ENCODE measurements around the gene CCDC88C. TPM values are rescaled to one million over a fixed set of nuclear protein-coding genes. Genes with fewer than 3 reads are reported as not detected.

The CCDC88C gene
- total RNA-seq, 1 donor from 2014 or later, result 44.6 TPM

- H3K4me1 Mint-ChIP-seq, result no peaks in the 10 kb centered on the region
- no peaks in the 10 kb centered on the region for H3K27me3 Mint-ChIP-seq (ENCODE audit: low read depth)
- DNase-seq (ENCODE audit: low read depth, low spot score), result no peak
- no peak for TF ChIP-seq CTCF (conservative IDR thresholded peaks at IDR 0.05)
- H3K9me3 Mint-ChIP-seq, result no peaks in the 10 kb centered on the region
- peaks cover 24% of the 10 kb centered on the region for H3K36me3 Mint-ChIP-seq (ENCODE audit: low read depth)
- no peak overlapping the region for H3K4me3 Mint-ChIP-seq
- no peak overlapping the region for H3K27ac Mint-ChIP-seq (ENCODE audit: unreplicated experiment)
Observed at GRCh38 chr14:91294153-91294552, 123.5 kb downstream of the CCDC88C start.

- no peaks in the 10 kb centered on the region for H3K4me1 Mint-ChIP-seq
- no peaks in the 10 kb centered on the region for H3K27me3 Mint-ChIP-seq (ENCODE audit: low read depth)
- peaks cover 20% of the 10 kb centered on the region for H3K36me3 Mint-ChIP-seq (ENCODE audit: low read depth)
- TF ChIP-seq CTCF (conservative IDR thresholded peaks at IDR 0.05), result no peak
- DNase-seq (ENCODE audit: low read depth, low spot score), result no peak
- no peak overlapping the region for H3K4me3 Mint-ChIP-seq
- H3K9me3 Mint-ChIP-seq, result no peaks in the 10 kb centered on the region
- peak overlapping the region; percentile 29 for H3K27ac Mint-ChIP-seq (ENCODE audit: unreplicated experiment)
Observed at GRCh38 chr14:91293281-91293680, 124.3 kb downstream of the CCDC88C start.

- H3K27ac Mint-ChIP-seq (ENCODE audit: unreplicated experiment), result no peak overlapping the region
- DNase-seq (ENCODE audit: low read depth, low spot score), result no peak
- H3K4me1 Mint-ChIP-seq, result no peaks in the 10 kb centered on the region
- H3K9me3 Mint-ChIP-seq, result no peaks in the 10 kb centered on the region
- no peak for TF ChIP-seq CTCF (conservative IDR thresholded peaks at IDR 0.05)
- peaks cover 20% of the 10 kb centered on the region for H3K36me3 Mint-ChIP-seq (ENCODE audit: low read depth)
- no peak overlapping the region for H3K4me3 Mint-ChIP-seq
- H3K27me3 Mint-ChIP-seq (ENCODE audit: low read depth), result no peaks in the 10 kb centered on the region
Observed at GRCh38 chr14:91292491-91292890, 125.1 kb downstream of the CCDC88C start.

- H3K27ac Mint-ChIP-seq (ENCODE audit: unreplicated experiment), result no peak overlapping the region
- H3K36me3 Mint-ChIP-seq (ENCODE audit: low read depth), result peaks cover 20% of the 10 kb centered on the region
- H3K9me3 Mint-ChIP-seq, result no peaks in the 10 kb centered on the region
Observed at GRCh38 chr14:91291786-91292405, 125.7 kb downstream of the CCDC88C start.

GRCh38 chr14:91290986-91291385, 126.6 kb downstream of the CCDC88C start:
- H3K4me1 Mint-ChIP-seq, result no peaks in the 10 kb centered on the region
- H3K27me3 Mint-ChIP-seq (ENCODE audit: low read depth), result no peaks in the 10 kb centered on the region
- no peaks in the 10 kb centered on the region for H3K9me3 Mint-ChIP-seq
- no peak overlapping the region for H3K27ac Mint-ChIP-seq (ENCODE audit: unreplicated experiment)
- H3K4me3 Mint-ChIP-seq, result no peak overlapping the region
- TF ChIP-seq CTCF (conservative IDR thresholded peaks at IDR 0.05), result no peak
- no peak for DNase-seq (ENCODE audit: low read depth, low spot score)
- peaks cover 15% of the 10 kb centered on the region for H3K36me3 Mint-ChIP-seq (ENCODE audit: low read depth)

More at GRCh38 chr14:91291786-91292405, 125.7 kb downstream of the CCDC88C start:
- DNase-seq (ENCODE audit: low read depth, low spot score), result no peak
- Mint-ChIP-seq H3K4me3 (no peak overlapping the region), H3K4me1 (no peaks in the 10 kb centered on the region), H3K27me3 (ENCODE audit: low read depth) (no peaks in the 10 kb centered on the region)
- no peak for TF ChIP-seq CTCF (conservative IDR thresholded peaks at IDR 0.05)

Measured in neural crest cell (in vitro differentiated cells).